Pons (tissue), 1 donor: ENCODE data around the gene HNRNPA3.

Experiments
- DNase-seq: peaks from one replicate; pipeline ENCODE4 v3.0.0-alpha.2; 2016; ENCODE audit warnings: low spot score

The HNRNPA3 gene

GRCh38 chr2:177271981-177272666, 59.5 kb downstream of the HNRNPA3 start:
- no peak for DNase-seq

- no peak for DNase-seq
Observed at GRCh38 chr2:177272765-177273164, 60.2 kb downstream of the HNRNPA3 start.

- DNase-seq = no peak
Observed at GRCh38 chr2:177273408-177273807, 60.8 kb downstream of the HNRNPA3 start.
